OCI-LY3 (cell line): ENCODE measurements around the gene PDK1.

Source experiments
- CTCF ChIP-seq: fragments of 200-600, 300-600 bp; sonication (generic); IDR thresholded peaks from 2 replicates; pipeline ENCODE4 v1.5.1; 2014; ENCODE audit warnings: antibody characterized with exemption, low read length, low read depth
- EZH2phosphoT487 ChIP-seq: fragments of 200-600 bp; shearing (Covaris generic); IDR thresholded peaks from 2 replicates; pipeline ENCODE4 v1.6.1; 2018; ENCODE audit warnings: antibody characterized with exemption, mixed run types, low read depth

- no peak for TF ChIP-seq CTCF
- no peak for TF ChIP-seq EZH2phosphoT487
Observed at GRCh38 chr2:172600557-172601008, 44.7 kb downstream of the PDK1 start.
